HG03378 (cell line): ENCODE results near the gene MAP3K9.

Experiments used
- ATAC-seq: cut with Tn5 transposase; IDR thresholded peaks from one replicate; pipeline ENCODE4 v1.9.1; 2021; ENCODE audit warnings: mild to moderate bottlenecking, moderate library complexity; ENCODE audit not compliant: unreplicated experiment

Gene MAP3K9

DNA sequence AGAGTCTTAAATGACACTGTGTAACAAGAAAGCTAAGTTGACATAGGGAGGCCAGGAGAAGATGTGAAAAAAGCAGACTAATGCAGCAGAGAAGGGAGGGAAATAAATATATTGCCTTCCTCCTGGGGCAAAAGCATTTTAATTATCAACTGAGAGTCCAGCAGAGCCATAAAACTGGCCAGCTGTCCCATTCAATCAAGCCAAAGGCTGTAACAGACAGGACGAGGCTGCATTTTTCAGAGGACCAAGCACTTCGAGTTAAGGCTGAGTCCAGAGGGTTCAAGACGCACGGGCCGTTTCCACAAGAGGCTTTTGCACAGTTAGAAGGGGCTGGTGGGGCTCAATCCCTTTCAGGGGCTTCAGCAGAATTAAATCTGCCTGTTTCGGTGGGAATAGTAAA lies 20.4 kb downstream of the MAP3K9 start:
- no peak for ATAC-seq

DNA sequence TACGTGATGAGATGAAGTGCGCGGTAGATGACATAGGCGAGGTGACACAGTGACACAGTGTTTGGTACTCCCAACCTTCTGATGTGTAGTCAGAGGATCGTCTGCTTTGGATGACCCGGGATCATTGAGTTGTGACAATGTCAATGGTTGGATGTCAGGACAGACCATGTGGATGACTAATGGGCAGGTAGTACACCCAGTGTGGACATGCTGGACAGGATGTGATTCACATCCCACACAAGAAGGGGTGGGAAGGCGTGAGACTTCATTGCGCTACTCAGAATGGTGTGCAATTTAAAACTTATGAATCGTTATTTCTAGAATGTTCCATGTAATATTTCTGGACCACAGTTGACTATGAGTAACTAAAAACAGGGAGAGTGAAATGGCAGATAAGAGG lies 23.8 kb downstream of the MAP3K9 start:
- no peak for ATAC-seq

DNA sequence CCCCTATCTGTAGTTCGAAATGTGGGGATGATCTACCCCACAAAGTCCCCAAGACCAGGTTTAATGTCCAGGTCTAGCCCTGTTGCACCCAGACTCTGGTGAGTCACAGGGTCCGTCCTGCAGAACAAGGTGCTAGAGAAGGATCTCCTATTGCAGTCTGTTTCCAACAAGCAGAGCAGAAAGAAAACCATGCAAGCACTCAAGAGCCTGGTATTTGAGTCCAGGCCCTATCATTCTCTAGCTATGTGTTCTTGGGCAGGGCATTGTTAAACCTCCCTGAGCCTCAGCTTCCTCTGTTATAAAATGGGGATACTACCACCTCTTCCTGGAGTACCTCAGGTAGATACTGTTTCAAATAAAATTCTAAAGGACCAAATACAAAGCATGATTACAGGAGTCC lies 24.4 kb downstream of the MAP3K9 start:
- no peak for ATAC-seq

DNA sequence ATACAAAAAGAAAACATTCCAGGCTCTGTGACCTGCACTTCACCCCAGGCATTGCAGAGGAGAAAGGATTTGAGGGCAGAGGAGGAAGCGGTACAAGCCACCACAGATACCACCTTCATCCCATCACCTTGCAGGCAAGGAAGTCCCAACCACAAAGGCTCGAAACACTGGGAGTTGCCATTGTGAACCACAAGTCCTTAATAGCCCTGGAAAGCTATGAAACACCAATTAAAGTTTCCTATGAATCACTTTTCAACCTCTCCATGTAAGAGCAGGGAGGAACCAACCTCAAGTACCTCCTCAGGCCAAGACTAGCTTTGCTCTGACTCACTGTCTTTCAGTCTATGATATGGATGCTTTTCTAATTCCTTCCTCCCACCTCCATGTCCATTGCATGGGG lies 27.0 kb downstream of the MAP3K9 start:
- no peak for ATAC-seq

DNA sequence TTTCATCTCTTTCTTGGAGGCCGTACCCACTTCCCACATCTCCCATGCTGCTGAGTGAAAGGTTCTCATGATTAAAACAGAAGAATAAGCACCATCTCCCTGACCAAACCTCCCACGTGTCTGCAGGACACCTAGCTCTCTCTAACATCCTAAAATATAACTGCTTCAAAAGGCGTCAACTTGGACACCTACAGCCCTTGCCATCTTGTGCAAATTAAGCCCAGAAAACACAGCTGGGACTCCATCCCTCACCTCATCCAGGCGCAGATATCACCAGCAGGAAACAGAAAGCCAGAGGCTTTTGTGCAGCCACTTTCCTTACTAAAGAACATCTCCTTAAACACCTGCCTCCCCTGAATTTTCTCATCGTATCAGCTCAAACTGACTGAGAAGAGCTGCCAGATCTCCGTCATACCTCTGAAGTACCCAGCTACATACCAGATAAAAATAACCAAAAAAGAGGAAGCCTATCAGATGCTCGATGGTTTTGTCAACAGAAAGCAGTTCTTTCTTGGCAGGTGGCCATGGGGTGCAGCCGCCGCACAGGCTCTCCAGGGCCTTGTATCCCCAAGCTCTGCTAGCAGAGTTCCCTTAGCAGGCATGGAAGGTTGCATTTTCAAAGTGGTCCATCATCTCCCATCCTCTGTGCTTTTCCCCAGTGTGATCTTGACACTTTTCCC lies 28.8 kb downstream of the MAP3K9 start:
- ATAC-seq, result peak; percentile 55

DNA sequence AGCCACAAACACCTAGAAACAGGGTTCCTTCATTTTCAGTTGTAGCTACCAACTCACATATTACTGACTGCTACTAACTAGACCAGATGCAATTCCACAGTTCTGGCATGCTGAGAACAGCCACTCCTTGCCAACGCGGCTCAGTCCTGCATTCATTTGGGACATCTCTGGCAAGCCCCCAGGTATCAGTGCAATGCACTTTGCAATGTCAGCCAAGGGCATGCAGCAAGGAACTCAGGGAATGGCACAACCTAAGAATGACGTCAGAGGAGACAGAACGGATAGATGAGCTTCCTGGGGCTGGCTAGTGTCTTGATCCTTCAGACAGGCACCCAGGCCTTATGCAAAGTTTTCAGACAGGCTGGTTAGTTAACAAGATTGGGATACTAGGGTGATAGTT lies 29.6 kb downstream of the MAP3K9 start:
- no peak for ATAC-seq

DNA sequence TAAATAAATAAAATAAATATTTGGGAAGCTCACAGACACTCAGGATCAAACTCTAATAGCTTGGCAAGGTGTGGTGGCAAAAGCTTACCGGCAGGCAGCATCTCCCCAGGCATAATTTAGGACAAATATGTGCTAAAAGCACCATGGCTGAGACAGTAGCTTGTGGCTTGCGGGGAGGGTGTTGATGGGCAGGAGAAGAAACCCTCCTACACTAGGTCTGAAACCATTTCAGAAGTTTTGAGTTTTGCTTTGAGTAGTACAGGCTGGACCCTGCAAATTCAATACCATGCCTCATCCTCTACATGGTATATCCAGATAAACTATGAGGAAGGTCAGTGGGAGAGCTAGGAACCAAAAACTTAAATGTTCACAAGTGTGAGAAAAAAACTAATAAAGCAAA lies 33.1 kb downstream of the MAP3K9 start:
- peak; percentile 70 for ATAC-seq

DNA sequence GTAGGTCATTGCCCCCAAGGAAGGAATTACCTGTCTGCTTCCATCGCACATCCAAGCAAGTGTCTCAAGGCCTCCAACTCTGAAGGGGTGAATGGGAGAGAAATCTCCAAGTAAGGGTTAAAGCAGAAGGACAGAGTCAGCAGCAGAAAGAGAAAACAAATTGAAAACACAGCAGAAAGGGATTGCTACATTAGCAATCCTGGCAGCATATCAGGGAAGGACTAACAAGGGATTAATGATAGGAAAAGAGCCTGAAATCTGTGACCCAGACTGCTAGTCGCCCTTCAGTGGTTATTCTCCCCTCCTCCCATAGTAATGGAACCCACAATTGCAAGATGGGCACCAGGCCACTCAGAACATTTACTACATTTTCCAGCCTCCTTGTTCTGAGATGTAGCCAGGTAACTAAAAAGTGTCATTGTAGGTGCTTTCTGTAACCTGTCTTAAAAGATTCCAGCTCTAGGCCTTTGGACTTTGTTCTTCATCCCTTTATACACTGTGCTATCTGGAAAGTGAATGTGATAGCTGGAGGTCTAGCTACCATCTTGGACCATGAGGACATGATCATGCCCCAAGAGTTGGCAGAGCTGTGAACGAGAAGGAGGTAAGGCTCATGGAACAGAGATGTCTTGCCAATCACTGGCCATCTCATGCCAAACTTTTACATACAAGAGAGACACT lies 36.0 kb downstream of the MAP3K9 start:
- no peak for ATAC-seq

DNA sequence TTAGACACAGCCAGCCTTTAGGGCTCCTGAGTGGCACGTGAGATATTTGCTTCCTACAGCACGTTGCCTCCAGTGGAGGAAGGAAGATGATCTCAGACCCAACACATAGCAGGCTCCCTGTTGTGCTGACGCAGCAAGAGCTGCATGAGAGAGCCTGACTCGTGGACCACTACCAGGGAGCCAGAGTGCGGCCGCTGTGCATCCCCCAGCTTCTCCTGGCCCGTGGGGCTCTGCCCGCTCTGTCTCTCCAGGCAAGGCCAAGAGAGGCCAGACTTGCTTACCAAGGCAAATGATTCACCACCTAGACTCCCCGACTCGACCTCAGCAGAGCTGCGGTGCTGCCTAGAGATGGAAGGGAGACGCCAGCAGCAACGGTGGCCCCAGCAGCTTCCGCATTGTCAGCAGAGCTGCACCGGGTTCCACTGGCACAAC lies 37.5 kb downstream of the MAP3K9 start:
- ATAC-seq, result no peak

DNA sequence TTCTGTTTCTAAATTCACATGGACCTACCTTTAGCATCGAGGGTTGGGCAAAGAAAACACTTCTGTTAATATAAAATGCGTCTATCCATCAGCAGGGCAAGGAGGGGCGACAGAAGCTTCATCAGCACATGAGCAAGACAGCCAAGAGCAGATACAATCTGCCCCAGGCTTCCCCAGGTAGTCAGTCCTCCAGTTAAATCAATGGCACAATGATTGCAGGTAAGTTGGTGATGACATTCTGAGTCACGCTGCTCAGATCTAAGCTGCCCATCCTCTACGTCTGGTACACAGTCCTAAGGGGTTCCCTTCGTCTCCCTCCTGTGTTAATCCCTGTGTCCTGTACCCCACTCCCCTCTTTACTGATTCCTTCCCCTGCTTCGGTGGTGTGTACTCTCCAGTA lies 38.8 kb downstream of the MAP3K9 start:
- ATAC-seq, result no peak

DNA sequence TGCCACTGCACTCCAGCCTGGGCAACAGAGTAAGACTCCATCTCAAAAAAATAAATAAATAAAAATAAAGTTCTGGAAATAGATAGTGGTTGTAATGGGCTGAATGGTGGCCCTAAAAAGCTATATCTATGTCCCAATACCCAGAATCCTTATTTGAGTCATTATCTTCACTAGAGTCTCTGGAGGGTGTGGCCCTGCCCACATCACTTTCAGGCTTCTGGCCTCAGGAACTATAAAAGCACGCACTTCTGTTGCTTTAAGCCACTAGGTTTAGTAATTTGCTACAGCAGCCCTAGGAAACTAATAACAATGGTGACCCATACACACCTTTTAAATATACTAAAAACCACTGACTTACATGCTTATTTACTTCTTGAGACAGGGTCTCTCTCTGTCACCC lies 49.9 kb downstream of the MAP3K9 start:
- no peak for ATAC-seq

DNA sequence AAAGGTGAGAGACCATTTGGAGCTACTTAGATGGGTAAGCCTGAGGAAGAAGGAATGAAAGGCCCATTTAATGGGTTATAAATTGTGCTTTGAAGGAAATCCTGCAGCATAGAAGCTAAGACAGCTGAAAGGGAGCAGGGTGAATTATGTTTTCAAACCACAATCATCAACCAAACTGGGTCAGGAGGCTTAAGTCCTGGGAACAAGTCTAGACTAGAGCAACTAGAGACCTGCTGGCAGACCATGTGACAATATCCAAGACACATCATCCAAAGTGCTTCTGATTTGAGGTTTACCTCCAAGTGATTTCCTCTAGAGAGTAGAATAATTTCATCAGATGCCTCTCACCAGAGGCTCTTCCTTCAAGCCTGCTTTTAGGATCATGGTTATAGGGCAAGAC lies 53.7 kb downstream of the MAP3K9 start:
- ATAC-seq, result no peak

DNA sequence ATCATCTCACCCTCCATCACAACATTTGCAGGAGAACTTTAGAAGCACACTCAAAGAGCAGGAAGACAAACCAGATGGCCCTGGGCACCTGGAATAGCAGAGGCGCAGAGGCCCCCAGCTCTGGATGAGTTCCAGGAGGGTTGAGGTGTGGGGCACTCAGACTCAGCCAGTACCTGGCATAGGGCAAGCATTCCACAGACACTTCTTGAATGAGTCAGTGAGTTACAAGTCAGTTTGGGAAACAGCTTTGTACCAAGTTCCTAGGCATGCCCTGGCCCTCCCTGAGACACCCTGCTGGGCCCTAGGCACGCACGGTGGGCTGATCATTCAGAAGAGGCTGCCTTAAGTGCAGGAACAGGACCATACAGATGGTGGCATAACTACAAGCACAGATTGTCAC lies 54.3 kb downstream of the MAP3K9 start:
- ATAC-seq, result no peak

DNA sequence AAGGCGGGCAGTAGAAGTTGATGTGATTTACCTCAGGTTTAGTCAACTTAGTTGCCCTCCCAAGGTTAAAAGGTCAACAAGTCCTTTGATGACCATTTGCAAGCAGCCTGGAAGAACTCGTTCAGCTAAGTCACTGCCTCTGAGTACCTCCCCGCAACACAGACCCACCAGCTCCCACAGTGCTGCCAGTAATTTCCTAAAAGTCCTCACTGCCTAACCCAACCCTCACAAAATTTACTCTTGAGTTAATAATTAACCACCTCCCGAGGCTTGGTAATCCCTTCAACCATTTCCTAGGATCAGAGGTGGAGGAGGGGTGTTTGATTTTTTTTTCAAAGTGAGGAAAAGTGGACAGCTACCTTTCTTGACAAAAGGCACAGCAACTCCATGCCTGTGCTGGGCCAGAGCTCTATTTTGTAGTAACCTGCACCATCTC lies 55.8 kb downstream of the MAP3K9 start:
- ATAC-seq, result no peak

DNA sequence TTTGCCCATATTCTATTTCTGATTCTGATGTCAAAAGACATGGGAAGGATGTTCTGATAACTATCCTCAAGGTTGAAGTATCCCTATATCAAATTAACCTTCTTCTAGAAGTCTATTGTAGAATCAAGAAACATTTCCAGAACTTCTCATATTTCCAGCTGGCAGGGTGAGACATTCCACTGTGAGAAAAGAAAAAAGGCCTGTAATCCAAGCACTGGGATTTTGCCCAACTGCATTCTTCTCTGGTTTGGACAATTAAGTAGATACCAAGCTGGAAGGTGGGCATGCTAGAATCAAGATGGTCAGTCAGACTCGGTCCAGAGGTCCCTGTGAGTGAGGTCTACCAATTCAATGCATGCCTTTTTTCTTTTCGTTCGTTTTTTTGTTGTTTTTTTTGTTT lies 60.9 kb downstream of the MAP3K9 start:
- no peak for ATAC-seq

DNA sequence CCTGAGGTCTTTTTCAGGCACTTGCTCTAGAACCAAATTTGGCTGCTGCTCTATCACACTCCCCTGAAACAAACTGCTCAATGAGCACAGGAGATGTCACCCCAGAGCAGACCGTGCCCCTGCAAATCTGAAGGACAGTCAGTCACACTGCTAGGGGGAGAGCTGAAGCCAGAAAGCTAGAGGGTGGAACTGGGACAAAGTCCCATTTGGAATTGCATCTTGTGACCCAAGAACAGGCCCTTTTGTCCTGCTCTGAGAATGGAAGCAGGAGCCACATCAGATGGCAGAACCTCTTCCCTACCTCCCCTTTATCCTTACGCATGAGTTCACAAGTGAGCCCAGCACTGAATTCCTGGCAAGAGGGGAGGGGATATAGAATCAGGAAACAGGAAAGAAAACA lies 64.7 kb downstream of the MAP3K9 start:
- ATAC-seq, result no peak

DNA sequence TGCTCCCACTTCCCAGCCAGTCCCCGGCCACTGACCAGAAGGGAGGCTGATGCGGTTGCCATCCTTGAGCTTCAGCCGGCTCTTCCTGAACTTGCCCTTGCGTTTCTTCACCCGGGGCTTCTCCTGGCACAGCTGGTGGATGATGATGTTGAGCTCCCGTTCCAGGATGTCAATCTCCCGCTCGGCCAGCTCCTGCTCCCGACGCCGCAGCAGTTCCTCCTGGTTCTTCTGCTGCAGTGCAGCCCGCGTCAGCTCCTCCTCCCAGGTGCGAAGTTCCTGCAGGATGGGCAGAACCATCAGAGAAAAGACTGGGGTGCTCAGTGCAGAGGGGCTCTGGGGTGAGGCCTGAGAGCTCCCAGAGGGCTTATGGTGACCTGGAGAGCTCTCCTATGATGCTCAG lies 67.0 kb downstream of the MAP3K9 start:
- ATAC-seq, result no peak

DNA sequence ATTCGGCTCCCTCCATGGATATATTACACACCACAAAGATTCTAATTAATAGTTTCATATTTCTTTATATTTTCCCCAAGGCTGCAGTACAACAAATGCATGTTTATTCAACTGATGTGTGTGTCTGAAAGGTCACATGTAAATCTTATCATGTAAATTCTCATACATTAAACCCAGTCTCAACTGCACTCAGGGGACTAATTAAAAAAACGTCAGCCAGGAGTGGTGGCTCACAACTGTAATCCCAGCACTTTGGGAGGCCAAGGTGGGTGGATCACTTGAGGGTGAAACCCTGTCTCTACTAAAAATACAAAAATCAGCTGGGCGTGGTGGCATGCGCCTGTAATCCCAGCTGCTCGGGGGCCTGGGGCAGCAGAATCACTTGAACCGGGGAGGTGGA lies 67.8 kb downstream of the MAP3K9 start:
- ATAC-seq, result no peak

DNA sequence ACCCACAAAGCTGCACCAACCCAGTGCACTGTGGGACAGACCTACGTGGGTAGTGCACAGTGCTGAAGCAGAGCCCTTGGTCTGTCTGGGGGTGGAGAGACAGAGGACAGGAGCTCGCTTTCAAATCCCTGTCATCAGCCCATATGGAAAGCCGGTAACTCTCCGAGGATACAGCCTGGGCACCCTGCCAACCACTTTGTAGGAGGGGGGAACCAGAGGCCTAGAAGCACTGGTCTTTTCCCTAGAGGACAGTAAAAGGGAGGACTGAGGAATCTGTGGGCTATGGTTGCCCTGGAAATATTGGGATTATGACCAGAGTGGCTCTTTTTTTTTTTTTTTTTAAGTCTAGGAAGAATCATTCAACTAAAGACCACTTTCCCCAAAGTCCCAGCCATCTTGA lies 74.3 kb downstream of the MAP3K9 start:
- ATAC-seq, result no peak

DNA sequence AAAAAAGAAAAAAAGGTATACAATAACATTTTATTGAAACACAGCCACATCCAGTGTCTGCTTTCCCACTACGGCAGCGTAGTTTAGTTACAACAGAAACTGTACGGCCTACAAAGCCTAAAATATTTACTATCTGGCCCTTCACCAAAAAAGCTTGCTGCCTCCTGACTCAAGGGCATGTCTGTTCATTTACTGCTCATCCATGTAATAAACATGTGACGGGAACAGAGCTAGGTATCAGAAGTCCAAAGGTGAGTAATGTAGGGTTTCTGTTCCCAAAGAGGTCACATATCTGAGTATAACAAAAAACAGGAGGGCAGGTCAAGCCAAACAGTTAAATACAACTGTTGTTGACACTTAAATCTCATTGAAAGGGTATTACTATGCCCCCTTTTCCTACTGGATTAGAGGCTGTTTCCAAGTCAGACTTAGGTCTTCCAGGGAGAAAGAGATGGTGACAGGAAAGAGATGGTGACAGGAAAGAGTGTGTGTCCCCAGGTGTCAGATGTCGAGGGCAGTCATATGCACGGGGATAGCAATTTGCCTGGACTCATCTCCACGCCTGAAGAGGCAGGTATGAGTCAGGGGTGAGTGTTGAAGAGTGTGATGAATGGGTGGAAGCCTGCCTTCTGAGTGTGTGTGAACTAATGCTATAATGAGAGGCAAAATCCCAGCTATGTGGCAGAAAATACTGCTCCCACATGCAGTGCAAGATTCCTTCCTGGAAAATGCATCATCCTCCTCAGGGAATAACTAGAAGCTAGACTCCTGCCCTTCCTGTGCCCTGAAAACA lies 77.7 kb downstream of the MAP3K9 start:
- ATAC-seq, result no peak

DNA sequence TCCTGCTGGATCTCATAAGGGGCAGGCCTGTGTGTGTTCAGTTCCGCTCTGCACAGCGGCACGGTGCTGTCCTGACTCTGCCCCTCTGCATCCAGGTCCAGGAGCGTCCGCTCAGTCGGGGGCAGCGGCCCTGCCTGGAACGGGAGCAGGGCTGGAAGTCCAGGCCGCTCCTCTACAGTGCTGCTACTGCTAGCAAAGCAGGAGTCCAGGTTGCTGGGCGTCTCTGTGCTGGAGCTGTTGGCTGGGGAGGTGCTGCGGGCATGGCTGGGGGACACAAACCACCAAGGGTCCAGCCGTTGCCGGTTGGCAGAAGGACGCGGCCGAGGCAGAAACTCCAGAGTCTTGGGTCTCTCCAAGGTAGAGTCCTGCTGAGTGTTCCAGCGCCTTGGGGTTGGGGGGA lies 78.9 kb downstream of the MAP3K9 start:
- no peak for ATAC-seq
